HPDE6-E6E7 (cell line): ENCODE data around the gene TLR2.

ENCODE experiments used
- DNase-seq: peaks from one replicate; pipeline ENCODE4 v3.0.0; 2011; ENCODE audit warnings: missing footprints; ENCODE audit errors: extremely low spot score

Gene TLR2

GRCh38 chr4:153733751-153734448 is 49.8 kb downstream of the TLR2 start:
- no peak for DNase-seq

GRCh38 chr4:153735906-153736461 is 51.9 kb downstream of the TLR2 start:
- no peak for DNase-seq

- DNase-seq = no peak
Observed at GRCh38 chr4:153741541-153741940, 57.5 kb downstream of the TLR2 start.

GRCh38 chr4:153745651-153746050 is 61.6 kb downstream of the TLR2 start:
- DNase-seq = no peak

GRCh38 chr4:153747406-153747955 is 63.4 kb downstream of the TLR2 start:
- no peak for DNase-seq

- peak; percentile 86 for DNase-seq
Observed at GRCh38 chr4:153748378-153748777, 64.3 kb downstream of the TLR2 start.

- peak; percentile 42 for DNase-seq
Observed at GRCh38 chr4:153750197-153750817, 66.2 kb downstream of the TLR2 start.

- no peak for DNase-seq
Observed at GRCh38 chr4:153755186-153755585, 71.1 kb downstream of the TLR2 start.
